Ureter (tissue), 1 donor: ENCODE data around the gene NPM1. TPM values are rescaled to one million over a fixed set of nuclear protein-coding genes. Genes with fewer than 3 reads are reported as not detected.

Source experiments
- DNase-seq: peaks from one replicate; pipeline ENCODE4 v3.0.0-alpha.2; 2020; ENCODE audit warnings: low spot score
- total RNA-seq: library from RNA; stranded (reverse); gene quantifications from one replicate; pipeline ENCODE4 v1.2.4, GENCODE V29; 2023
- donor health status: DM: yes; HTN: yes; CAD: no.

NPM1 gene
- total RNA-seq, 1 donor from 2014 or later: 877 TPM

DNA sequence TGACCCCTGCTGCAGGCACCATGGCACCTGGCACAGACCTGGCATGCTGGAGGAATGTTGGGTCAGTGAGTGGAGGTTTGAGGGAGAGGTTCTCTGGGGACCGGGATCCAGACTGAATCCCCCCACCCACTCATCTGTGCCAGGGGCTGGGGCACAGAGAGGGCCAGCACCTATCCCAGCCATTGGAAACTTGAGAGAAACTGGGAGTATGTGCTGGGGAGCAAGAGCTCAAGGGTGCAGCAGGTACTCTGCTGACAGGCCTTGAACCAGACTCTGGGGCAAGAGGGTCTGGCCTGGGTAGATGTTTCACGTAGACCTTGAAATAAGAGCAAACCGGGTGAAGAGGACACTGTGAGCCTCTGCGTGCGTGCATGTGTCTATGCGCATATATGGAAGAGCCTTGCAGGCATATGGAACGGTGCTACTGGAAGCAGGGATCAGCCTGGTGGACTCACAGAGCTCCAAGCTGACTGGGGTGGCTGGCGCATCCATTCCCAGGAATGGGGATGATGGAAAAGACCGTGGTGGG lies 40.6 kb downstream of the NPM1 start:
- no peak for DNase-seq

DNA sequence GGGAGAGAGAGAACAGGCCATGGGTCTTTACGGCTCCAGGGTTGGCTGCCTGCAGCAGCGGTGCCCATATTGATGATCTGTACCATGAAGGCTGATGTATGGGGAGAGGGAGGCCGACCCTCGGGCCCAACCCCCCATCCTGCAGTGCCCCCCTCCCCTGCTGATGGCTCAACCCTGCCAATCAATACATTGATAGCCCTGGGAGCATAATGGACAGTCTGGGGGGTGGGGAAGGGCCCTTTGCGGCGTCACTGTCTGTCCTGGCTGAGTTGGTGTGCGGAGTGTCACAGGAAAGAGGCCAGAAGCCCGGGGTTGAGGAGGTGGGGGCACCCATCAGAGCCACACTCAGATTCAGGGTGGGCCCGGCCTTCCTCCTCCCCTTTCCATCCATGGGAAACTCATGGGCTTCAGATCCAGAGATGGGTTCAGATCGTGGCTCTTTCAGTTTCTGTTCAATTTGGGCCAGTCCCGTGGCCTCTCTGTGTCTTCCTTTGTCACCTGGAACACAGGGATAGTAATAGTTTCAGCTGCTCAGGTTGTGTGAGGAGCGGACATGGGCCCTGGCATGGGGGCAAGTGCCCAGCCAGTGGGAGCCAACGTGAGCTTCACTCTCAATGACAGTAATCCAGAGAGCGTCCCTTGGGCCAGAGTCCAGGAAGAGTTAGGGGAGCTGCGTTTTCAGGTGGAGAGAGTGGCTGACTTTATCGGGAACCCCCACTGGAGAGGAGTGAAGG lies 41.3 kb downstream of the NPM1 start:
- no peak for DNase-seq

DNA sequence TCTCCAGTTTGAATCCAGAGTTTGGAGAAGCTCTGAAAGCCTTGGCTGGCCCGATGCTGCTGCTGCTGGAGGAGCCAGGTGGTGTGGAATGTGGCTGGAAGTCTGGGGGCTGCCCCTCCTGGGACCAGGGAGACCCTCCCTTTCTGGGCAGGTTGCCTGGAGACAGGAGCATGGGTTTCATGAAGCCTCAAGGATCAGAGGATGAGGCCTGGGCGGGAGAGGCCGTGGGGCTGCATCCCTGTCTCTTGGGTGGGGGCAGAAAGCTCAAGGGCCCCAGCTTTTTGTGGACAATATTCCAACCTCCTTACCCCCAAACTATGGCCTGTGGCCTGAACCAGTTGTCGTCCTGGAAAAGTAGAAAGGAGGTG lies 41.9 kb downstream of the NPM1 start:
- no peak for DNase-seq

GRCh38 chr5:171431251-171431777 lies 43.7 kb downstream of the NPM1 start:
- no peak for DNase-seq

DNA sequence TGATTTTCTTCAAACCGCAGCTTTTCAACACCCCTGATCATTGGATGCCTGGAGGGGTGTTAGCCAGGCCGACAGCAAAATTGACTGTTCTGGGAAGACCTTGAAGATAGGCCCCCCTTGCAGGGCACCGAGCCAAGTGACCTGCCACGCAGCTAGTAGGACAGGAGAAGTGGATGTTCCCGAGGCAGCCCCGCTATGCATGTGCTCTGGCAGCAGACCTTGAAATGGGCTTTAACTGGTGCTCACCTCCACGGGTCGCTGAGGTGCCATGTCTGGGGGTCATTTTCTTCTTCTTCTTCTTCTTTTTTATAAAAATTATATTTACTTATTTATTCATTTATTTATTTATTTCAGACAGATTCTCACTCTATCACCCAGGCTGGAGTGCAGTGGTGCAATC lies 44.4 kb downstream of the NPM1 start:
- DNase-seq: no peak

GRCh38 chr5:171432583-171433351 lies 45.1 kb downstream of the NPM1 start:
- DNase-seq: no peak

DNA sequence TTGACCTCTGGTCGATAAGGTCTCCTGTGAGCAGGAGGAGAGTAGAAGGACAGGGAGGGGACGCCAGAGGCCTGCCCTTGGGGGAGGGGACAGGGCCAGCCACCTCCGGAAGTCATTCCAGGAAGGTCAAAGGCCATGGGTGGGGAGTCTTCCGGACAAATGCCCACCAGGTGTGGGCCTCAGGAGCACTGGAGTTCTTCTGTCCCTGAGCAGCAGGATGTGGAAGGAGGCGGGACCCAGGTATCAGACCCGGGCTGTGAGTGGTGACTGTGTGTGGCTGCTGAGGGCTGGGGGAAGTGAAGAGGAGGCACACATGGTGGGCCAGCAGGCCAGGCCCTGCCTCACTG lies 45.7 kb downstream of the NPM1 start:
- DNase-seq: no peak

GRCh38 chr5:171433982-171434676 lies 46.5 kb downstream of the NPM1 start:
- DNase-seq: no peak

GRCh38 chr5:171434874-171435273 lies 47.2 kb downstream of the NPM1 start:
- DNase-seq: no peak

DNA sequence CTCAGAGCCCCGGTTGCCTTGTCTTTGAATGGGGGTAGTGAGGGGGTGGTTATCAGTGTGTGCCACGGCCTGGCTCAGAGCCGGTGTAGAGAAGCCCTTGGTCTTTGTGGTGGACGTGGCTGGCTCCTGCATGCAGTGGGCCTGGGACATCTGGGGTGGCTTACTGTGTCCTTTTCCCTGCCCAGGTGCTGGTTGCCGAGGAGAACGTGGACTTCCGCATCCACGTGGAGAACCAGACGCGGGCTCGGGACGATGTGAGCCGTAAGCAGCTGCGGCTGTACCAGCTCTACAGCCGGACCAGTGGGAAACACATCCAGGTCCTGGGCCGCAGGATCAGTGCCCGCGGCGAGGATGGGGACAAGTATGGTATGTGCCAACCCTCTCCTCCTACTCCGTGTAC lies 48.3 kb downstream of the NPM1 start:
- no peak for DNase-seq

DNA sequence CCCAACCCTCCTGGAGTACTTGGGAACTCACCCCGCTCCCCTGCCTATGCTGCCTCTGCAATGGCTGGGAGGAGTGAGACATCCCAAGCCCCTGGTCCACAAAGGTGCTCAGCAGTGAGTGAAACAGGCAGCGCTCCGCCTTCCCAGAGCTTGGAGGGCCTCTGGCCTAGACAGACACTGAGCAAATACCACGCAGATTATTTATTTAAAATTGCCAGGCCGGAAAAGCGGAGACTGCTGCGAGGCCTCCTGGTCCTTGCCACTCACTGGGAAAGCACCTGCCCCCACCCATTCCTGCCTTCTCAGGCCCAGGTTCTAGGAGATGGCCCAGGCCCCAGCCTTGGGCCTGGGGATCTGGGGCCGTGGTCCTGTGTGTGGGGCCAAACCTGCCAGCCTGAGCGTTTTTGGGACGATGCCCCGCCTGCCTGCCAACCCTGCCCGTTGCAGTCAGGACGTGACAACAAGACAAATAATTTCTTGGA lies 49.2 kb downstream of the NPM1 start:
- no peak for DNase-seq

DNA sequence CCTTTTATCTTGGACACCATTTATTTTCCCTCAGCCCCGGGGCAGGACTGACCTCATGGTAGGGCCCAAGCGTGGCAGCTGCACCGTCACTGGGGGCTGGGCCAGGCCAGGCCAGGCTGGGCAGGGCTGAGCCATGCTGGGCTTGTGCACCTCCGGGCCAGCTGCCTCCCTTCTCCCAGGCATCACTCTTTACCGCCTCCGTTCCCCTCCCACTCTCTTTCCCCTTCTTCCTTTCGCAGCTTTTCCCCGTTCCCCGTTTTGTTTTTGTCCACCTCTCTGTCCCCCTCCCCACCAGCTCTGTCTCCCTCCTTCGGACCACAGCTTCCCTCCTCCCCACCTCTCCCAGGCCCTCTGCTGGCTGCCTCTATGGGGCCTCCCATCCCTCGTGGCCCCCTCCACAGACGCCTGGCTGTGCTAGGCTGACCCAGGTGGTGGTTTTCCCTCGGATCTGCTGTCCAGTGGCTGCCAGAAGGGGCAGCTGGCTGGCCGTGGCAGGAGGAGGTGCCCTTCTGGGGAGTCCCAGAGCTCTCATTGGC lies 49.7 kb downstream of the NPM1 start:
- no peak for DNase-seq

GRCh38 chr5:171438738-171439137 lies 51.1 kb downstream of the NPM1 start:
- no peak for DNase-seq

- no peak for DNase-seq
These were observed 53.7 kb downstream of the NPM1 start for GRCh38 chr5:171441246-171441791.

DNA sequence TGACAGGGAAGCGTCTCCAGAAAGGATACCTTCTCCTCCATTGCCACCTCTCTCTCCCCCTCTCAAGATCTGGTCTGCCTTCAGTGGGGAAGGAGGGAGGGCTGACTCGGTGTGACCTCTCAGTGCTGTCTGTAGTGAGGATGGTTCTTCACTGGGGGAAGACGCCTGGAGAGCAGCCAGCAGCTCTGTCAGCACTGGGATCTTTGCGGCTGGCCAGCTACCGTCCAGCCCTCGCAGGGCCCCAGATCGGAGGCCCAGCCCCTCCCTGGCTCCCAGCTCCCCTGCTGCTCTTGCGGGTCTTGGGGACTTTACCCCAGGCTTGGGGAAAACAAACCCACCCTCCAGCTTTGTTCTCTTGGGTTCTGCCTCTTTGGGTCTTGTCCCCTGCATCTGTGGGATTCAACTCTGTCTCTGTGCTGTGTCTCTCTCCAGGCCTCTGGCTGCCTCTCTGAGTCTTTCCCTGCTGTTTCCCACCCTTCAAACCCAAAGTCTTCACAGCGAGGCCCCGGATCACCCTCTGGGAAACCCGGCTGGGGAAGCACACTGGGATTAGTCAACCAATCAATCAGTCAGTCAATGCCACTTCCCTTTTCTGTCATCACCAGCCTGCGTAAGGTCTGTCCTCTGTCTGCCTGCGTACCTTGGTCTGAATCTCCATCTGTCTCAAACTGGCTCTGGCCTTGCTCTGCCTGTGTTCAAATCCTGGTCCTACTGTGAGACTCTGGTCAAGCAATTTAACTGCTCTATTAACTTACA lies 54.8 kb downstream of the NPM1 start:
- DNase-seq: no peak

GRCh38 chr5:171444582-171444981 lies 56.9 kb downstream of the NPM1 start:
- no peak for DNase-seq

DNA sequence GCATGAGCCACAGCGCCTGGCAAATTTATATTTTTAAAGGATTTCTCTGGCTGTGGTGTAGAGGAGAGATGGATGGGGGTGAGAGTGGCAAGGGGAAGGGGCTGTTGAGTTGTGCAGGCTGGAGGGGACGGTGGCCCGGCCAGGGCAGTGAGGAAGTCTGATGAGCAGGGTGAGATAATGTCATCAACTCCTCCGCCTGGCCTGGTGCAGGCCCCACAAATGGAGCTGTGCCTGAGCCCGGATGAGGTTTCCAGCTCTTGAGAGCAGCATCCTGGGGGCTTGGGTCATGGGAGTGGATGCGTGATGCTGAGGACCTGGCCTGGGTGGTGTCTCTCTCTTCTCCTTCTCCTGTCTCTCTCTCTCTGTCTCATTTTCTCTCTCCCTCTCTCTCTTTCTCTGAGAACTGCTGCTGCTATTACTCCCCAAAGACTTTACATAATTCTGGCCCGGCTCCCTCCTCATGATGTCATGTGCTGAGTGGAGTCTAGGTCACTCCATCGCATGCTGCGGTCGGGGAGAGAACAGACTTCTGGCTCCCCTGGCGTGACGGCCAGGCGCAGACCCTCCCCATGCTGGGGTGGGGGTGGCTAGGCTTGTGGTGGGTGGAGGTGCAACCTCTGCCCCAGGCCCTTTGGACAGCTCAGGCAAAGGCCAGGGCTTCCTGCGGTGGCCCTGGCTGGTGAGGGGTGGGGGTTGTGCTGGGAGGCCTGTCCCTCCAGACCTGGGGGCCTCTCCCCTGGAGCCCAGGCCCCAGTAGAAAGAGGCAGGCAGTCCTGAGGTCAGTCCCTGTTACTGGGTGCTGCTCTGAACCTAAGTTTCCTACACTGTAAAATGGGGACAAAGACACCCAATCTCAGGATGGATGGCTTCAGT lies 58.2 kb downstream of the NPM1 start:
- DNase-seq: peak; percentile 48

DNA sequence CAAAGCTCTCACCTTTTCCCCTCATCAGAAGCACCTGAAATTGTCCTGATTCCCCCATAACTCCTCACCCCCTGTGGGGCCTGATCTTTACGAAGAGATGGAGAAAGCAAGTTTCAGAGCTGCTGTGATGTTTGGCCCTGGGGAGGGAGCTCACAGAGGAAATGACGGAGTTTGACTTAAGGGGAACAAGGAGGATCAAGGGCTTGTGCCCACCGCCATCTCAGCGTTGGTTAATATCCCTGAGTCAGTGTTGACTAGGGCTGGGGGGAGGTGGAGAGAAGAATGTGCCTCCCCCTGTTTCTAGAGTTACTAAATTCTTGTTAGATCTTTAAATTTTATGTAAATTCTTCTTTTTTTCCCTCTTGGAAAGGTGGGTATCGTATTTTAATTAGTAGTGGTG lies 59.6 kb downstream of the NPM1 start:
- DNase-seq: no peak

- DNase-seq: no peak
These were observed 61.8 kb downstream of the NPM1 start for GRCh38 chr5:171449426-171449825.
